ENCODE measurements around the gene ABLIM2. TPM values are rescaled to one million over a fixed set of nuclear protein-coding genes. Genes with fewer than 3 reads are reported as not detected.

ABLIM2 gene
- total RNA-seq, 4 donors from 2014 or later = 5.9 to 20.0 (median 8.6) TPM

- TF ChIP-seq, protein P1, sequence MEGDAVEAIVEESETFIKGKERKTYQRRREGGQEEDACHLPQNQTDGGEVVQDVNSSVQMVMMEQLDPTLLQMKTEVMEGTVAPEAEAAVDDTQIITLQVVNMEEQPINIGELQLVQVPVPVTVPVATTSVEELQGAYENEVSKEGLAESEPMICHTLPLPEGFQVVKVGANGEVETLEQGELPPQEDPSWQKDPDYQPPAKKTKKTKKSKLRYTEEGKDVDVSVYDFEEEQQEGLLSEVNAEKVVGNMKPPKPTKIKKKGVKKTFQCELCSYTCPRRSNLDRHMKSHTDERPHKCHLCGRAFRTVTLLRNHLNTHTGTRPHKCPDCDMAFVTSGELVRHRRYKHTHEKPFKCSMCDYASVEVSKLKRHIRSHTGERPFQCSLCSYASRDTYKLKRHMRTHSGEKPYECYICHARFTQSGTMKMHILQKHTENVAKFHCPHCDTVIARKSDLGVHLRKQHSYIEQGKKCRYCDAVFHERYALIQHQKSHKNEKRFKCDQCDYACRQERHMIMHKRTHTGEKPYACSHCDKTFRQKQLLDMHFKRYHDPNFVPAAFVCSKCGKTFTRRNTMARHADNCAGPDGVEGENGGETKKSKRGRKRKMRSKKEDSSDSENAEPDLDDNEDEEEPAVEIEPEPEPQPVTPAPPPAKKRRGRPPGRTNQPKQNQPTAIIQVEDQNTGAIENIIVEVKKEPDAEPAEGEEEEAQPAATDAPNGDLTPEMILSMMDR (IDR thresholded peaks at IDR 0.05; ENCODE audit: low read depth) = no peak
Measured at GRCh38 chr4:8120501-8120900, 38.1 kb downstream of the ABLIM2 start.

DNA sequence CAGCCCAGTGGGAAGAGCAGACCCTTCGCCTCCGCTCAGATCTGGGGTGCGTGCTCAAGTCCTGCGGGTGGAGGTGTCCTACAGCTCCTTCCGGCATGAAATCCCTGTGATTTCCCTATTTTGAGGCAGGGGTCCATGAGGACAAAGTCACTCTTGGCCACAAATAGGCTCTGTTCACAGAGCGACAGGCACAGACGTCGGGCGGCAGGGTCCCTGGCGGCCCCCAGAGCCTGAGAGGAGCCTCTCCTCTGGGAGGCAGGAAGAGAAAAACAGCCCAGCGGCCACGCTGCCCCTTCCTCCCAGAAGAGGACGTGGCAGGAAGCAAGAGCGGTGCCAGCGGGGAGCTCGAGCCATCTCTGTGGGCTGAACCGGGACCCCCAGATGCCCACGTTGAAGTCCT, 38.7 kb downstream of the ABLIM2 start:
- TF ChIP-seq, protein P1 (IDR thresholded peaks at IDR 0.05; ENCODE audit: low read depth) = no peak

- TF ChIP-seq, protein P1 (IDR thresholded peaks at IDR 0.05; ENCODE audit: low read depth) = no peak
Measured at GRCh38 chr4:8118531-8118930, 40.1 kb downstream of the ABLIM2 start.

GRCh38 chr4:8118035-8118434, 40.6 kb downstream of the ABLIM2 start:
- TF ChIP-seq, protein P1 (IDR thresholded peaks at IDR 0.05; ENCODE audit: low read depth) = no peak

GRCh38 chr4:8117278-8117682, 41.3 kb downstream of the ABLIM2 start:
- TF ChIP-seq, protein P1 (IDR thresholded peaks at IDR 0.05; ENCODE audit: low read depth) = no peak

GRCh38 chr4:8115916-8116315, 42.7 kb downstream of the ABLIM2 start:
- TF ChIP-seq, protein P1 (IDR thresholded peaks at IDR 0.05; ENCODE audit: low read depth) = no peak

DNA sequence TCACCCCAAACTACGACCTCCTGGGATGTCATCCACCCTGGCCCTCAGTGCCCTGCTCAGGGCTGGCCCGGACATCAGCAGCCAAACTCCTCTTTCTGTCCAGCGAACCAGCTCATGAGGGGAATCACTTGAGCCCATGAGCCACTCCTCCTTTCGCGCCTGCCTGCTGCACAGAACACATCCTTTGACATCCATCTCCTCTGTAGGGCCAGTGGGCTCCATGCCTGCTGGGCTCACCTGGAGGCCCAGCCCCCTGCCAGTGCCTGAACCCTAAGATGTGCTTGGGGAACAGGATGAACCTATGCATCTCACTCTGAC, 43.5 kb downstream of the ABLIM2 start:
- TF ChIP-seq, protein P1 (IDR thresholded peaks at IDR 0.05; ENCODE audit: low read depth) = no peak
